Measurements from ENCODE around the gene MYBPC1.
"Not testable (repeated sequence)": the region's sequence is repeated elsewhere in the genome, so short reads cannot be mapped to it uniquely, and the experiment has no call there.

DNA sequence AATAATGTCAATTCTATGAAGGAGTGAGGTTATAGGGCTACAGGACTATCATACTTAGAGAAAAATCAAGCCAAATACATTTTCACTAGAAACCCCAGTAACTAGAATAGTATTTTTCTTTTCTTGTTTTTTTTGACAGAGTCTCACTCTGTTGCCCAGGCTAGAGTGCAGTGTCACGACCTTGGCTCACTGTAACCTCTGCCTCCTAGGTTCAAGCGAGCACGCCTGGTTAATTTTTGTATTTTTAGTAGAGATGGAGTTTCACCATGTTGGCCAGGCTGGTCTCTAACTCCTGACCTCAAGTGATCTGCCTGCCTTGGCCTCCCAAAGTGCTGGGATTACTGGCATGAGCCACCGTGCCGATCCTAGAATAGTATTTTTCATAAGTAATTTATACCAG, 139.7 kb downstream of the MYBPC1 start:
- not testable (repeated sequence) for TF ChIP-seq FOXA1 (IDR thresholded peaks at IDR 0.05); SP1 (IDR thresholded peaks at IDR 0.05); TARDBP (IDR thresholded peaks at IDR 0.05); ZNF384 (IDR thresholded peaks at IDR 0.05); FOXM1 (IDR thresholded peaks at IDR 0.05; ENCODE audit: borderline replicate concordance); BHLHE40 (IDR thresholded peaks at IDR 0.05; ENCODE audit: borderline replicate concordance); ARNT (IDR thresholded peaks at IDR 0.05)

Measured in HEK293T (cell line).